Activated CD8-positive, alpha-beta memory T cell treated with anti-CD3 and anti-CD28 coated beads, Interleukin-2, amount 10 ng/mL, durations not matched to agents 7 days and 5 days (primary cell): Measurements from ENCODE around the gene NETO2. TPM values are rescaled to one million over a fixed set of nuclear protein-coding genes. Genes with fewer than 3 reads are reported as not detected.
"Not testable (repeated sequence)": the region's sequence is repeated elsewhere in the genome, so short reads cannot be mapped to it uniquely, and the experiment has no call there.

Source experiments
- ATAC-seq: fragments of 150-1000 bp; cut with Tn5 transposase; one replicate; pipeline ENCODE4 v1.10.0; 2021; ENCODE audit warnings: moderate library complexity
- CTCF ChIA-PET: fragments of 350-600 bp; sonication (Branson Sonifier 250); formaldehyde crosslinking; loops from one replicate; lab custom pipeline; 2021; ENCODE audit warnings: antibody characterized with exemption; lab: Charles Lee
- DNase-seq: peaks from one replicate; pipeline ENCODE4 v3.0.0-alpha.2; 2020
- H3K27ac Mint-ChIP-seq: one replicate; pipeline ENCODE4 v1.8.0; 2021; ENCODE audit warnings: mild to moderate bottlenecking, mixed read lengths
- H3K27me3 Mint-ChIP-seq: one replicate; pipeline ENCODE4 v1.8.0; 2021; ENCODE audit warnings: mixed read lengths
- H3K36me3 Mint-ChIP-seq: one replicate; pipeline ENCODE4 v1.8.0; 2021; ENCODE audit warnings: mild to moderate bottlenecking, mixed read lengths
- H3K4me1 Mint-ChIP-seq: one replicate; pipeline ENCODE4 v1.8.0; 2021; ENCODE audit warnings: mixed read lengths
- H3K4me3 Mint-ChIP-seq: one replicate; pipeline ENCODE4 v1.8.0; 2021; ENCODE audit warnings: mild to moderate bottlenecking, moderate library complexity, mixed read lengths
- H3K9me3 Mint-ChIP-seq: one replicate; pipeline ENCODE4 v1.8.0; 2022; ENCODE audit warnings: low read depth, mixed read lengths
- total RNA-seq, 2 experiments: library from RNA; stranded (reverse); gene quantifications; one replicate each; pipeline ENCODE4 v1.2.3, GENCODE V29; 2021

Gene NETO2, protein sequence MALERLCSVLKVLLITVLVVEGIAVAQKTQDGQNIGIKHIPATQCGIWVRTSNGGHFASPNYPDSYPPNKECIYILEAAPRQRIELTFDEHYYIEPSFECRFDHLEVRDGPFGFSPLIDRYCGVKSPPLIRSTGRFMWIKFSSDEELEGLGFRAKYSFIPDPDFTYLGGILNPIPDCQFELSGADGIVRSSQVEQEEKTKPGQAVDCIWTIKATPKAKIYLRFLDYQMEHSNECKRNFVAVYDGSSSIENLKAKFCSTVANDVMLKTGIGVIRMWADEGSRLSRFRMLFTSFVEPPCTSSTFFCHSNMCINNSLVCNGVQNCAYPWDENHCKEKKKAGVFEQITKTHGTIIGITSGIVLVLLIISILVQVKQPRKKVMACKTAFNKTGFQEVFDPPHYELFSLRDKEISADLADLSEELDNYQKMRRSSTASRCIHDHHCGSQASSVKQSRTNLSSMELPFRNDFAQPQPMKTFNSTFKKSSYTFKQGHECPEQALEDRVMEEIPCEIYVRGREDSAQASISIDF
- 10 to 100 TPM in 1 of 2 experiments, 1 to 10 TPM in 1; 8.6 to 19.8 TPM for total RNA-seq

- CTCF ChIA-PET = interaction anchor here (0.8 to 4.9 kb wide), 28 partner anchors 9 to 1479 kb away, joined by 3 to 57 read pairs (median 4); partner anchors contain the start of genes DNAJA2, ITFG1 and PHKB
- no peaks in the 10 kb centered on the region for H3K9me3 Mint-ChIP-seq
- DNase-seq (peak; percentile 70), ATAC-seq (peak; percentile 77)
- no peak within 1 kb of the TSS for H3K27ac Mint-ChIP-seq
- H3K4me1 Mint-ChIP-seq = peaks cover 29% of the 10 kb centered on the region
- H3K27me3 Mint-ChIP-seq = peaks cover 22% of the 10 kb centered on the region
- peak within 1 kb of the TSS; percentile 77 for H3K4me3 Mint-ChIP-seq
- peaks cover 1% of the 10 kb centered on the region for H3K36me3 Mint-ChIP-seq
Measured at GRCh38 chr16:47143677-47144558, at the start of gene NETO2. Gene NETO2, minus strand, starts transcription at chr16:47143945. Its CDS starts 333 bp downstream, at chr16:47143612.

DNA sequence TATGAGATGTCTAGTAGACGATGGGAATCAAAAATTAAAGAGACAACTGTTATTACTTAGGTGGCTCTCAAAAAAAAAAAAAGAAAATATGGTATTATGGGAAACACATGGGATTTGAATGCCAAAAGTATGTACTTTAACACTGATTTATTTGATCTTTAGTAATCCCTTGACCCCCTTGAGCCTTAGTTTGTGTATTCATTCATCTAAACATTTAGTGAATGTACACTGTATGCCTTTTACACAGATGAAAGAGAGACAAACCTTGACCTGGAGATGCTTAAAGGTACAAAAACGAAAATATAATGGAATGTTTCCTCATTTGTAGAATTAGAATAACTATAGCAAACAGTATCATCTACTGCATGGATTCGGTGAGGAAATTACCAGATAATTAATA lies 38.6 kb upstream of the NETO2 start:
- Mint-ChIP-seq H3K4me1 (no peaks in the 10 kb centered on the region), H3K9me3 (no peaks in the 10 kb centered on the region), H3K4me3 (no peak overlapping the region), H3K36me3 (peaks cover 9% of the 10 kb centered on the region), H3K27ac (no peak overlapping the region), H3K27me3 (no peaks in the 10 kb centered on the region)
- CTCF ChIA-PET = no interaction called here
- DNase-seq (no peak), ATAC-seq (no peak)

DNA sequence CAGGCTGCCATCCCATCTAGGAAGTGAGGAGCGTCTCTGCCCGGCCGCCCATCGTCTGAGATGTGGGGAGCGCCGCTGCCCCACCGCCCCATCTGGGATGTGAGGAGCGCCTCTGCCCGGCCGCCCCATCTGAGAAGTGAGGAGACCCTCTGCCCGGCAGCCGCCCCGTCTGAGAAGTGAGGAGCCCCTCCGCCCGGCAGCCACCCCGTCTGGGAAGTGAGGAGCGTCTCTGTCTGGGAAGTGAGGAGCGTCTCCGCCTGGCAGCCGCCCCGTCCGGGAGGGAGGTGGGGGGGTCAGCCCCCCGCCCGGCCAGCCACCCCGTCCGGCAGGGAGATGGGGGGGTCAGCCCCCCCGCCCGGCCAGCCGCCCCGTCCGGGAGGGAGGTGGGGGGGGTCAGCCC lies 37.3 kb upstream of the NETO2 start:
- H3K4me3 Mint-ChIP-seq, H3K27ac Mint-ChIP-seq, H3K4me1 Mint-ChIP-seq, DNase-seq, H3K27me3 Mint-ChIP-seq, H3K36me3 Mint-ChIP-seq, ATAC-seq, H3K9me3 Mint-ChIP-seq, CTCF ChIA-PET: not testable (repeated sequence)

GRCh38 chr16:47180073-47180472 lies 36.3 kb upstream of the NETO2 start:
- Mint-ChIP-seq H3K4me1 (no peaks in the 10 kb centered on the region), H3K4me3 (no peak overlapping the region), H3K9me3 (no peaks in the 10 kb centered on the region), H3K27me3 (no peaks in the 10 kb centered on the region), H3K27ac (no peak overlapping the region), H3K36me3 (peaks cover 9% of the 10 kb centered on the region)
- DNase-seq (no peak), ATAC-seq (no peak)
- CTCF ChIA-PET = no interaction called here

GRCh38 chr16:47175152-47175551 lies 31.4 kb upstream of the NETO2 start:
- Mint-ChIP-seq H3K4me1 (no peaks in the 10 kb centered on the region), H3K9me3 (no peaks in the 10 kb centered on the region), H3K27ac (no peak overlapping the region), H3K4me3 (no peak overlapping the region), H3K27me3 (no peaks in the 10 kb centered on the region), H3K36me3 (peaks cover 6% of the 10 kb centered on the region)
- CTCF ChIA-PET = no interaction called here
- DNase-seq (no peak), ATAC-seq (no peak)

DNA sequence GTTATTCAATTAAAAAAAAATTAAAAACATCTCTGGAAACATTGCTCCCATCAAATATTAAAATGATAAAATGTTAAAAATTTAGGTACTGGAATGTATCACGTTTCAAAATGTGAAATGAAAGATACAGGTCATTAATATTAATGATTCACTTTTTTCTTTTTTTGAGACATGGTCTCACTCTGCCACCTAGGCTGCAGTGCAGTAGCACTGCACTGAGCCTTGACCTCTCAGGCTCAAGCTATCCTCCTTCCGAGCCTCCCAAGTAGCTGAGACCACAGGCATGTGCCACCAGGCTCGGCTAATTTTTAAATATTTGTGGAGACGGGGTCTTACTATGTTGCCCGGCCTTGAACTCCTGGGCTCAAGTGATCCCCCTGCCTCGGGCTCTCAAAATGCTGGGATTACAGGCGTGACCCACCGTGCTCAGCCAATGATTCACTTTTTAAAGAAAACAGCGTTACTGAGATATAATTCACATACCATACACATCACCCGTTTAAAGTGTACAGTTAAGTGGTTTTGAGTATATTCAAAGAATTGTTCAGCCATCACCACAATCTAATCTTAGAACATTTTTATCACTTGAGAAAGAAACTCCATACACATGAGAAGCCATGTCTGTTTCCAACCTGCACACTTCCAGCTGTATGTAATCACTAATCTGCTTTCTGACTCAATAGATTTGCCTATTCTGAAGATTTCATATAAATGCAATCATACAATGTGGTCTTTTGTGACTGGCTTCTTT lies 19.1 kb upstream of the NETO2 start:
- CTCF ChIA-PET = interaction anchor here (1.2 to 3.3 kb wide), 2 partner anchors 19 to 21 kb away, joined by 4 to 12 read pairs; partner anchors contain the start of gene NETO2
- Mint-ChIP-seq H3K4me3 (no peak overlapping the region), H3K27ac (no peak overlapping the region), H3K36me3 (no peaks in the 10 kb centered on the region), H3K4me1 (no peaks in the 10 kb centered on the region), H3K27me3 (no peaks in the 10 kb centered on the region), H3K9me3 (no peaks in the 10 kb centered on the region)
- DNase-seq (no peak), ATAC-seq (no peak)

GRCh38 chr16:47161464-47161863 lies 17.7 kb upstream of the NETO2 start:
- DNase-seq (no peak), ATAC-seq (no peak)
- Mint-ChIP-seq H3K9me3 (no peaks in the 10 kb centered on the region), H3K27me3 (no peaks in the 10 kb centered on the region), H3K36me3 (peaks cover 7% of the 10 kb centered on the region), H3K4me3 (no peak overlapping the region), H3K4me1 (no peaks in the 10 kb centered on the region), H3K27ac (no peak overlapping the region)
- CTCF ChIA-PET = interaction anchor here (1.2 to 3.3 kb wide), 2 partner anchors 18 to 20 kb away, joined by 4 to 12 read pairs; partner anchors contain the start of gene NETO2

DNA sequence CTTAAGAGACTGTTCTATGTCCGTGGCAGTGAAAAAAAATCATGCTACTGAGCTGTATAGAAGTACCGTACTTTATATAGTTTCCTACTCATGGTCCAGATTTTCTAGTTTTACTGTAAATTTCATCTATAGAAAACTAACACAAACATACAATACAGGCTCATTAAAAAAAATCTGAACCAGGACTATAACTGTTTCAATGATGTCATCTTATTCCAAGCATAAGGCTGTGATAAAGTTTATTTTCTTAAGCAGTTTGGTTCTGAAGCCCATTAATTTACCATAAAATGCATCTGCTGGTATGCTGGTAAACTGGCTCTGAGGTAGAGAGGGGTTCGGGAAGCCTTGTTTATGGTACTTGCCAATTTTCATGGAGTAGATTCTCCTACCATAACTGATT lies 16.7 kb upstream of the NETO2 start:
- CTCF ChIA-PET = interaction anchor here (1.6 to 3.3 kb wide), 2 partner anchors 16 to 18 kb away, joined by 3 to 12 read pairs; no protein-coding TSS in a partner anchor
- Mint-ChIP-seq H3K9me3 (no peaks in the 10 kb centered on the region), H3K36me3 (peaks cover 8% of the 10 kb centered on the region), H3K27ac (no peak overlapping the region), H3K4me1 (no peaks in the 10 kb centered on the region), H3K4me3 (no peak overlapping the region), H3K27me3 (no peaks in the 10 kb centered on the region)
- ATAC-seq = no peak
- no peak for DNase-seq

- Mint-ChIP-seq H3K36me3 (peaks cover 8% of the 10 kb centered on the region), H3K4me3 (no peak overlapping the region), H3K4me1 (no peaks in the 10 kb centered on the region), H3K9me3 (no peaks in the 10 kb centered on the region), H3K27me3 (no peaks in the 10 kb centered on the region), H3K27ac (no peak overlapping the region)
- ATAC-seq (no peak), DNase-seq (no peak)
- CTCF ChIA-PET = interaction anchor here (1.6 kb wide), 1 partner anchor 14 kb away, joined by 3 read pairs; no protein-coding TSS in a partner anchor
Measured at GRCh38 chr16:47158992-47159391, 15.2 kb upstream of the NETO2 start.

DNA sequence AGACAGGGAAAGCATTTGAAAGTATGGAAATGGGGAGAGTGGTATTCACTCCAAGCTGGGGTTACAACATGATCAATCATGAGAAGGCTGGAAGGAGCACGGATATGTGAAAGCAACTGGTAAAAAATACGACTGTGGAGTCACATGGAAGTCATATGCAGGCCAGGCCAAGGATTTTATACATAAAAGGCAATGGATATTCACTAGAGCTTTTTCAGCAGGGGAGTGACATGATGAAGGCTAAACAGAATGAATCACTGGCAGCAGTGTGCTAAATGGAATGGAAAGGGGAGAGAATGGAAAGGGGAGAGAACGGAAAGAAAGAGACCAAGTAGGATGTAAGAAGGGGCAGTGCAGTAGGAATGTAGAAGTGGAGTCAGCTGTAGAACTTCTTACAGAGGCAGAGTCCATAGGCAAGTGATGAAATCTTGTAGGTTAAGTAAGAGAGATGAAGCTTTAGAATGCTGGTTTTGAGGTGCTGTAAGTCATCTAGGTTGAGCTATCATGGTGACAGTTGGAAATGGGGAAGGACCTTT lies 13.0 kb upstream of the NETO2 start:
- ATAC-seq (no peak), DNase-seq (no peak)
- no peaks in the 10 kb centered on the region for H3K4me1 Mint-ChIP-seq
- H3K4me3 Mint-ChIP-seq = no peak overlapping the region
- H3K9me3 Mint-ChIP-seq = peaks cover 3% of the 10 kb centered on the region
- H3K27me3 Mint-ChIP-seq = no peaks in the 10 kb centered on the region
- H3K27ac Mint-ChIP-seq = no peak overlapping the region
- CTCF ChIA-PET = interaction anchor here (1.6 kb wide), 1 partner anchor 119 kb away, joined by 4 read pairs; no protein-coding TSS in a partner anchor
- H3K36me3 Mint-ChIP-seq = peaks cover 24% of the 10 kb centered on the region

GRCh38 chr16:47152501-47152900 lies 8.8 kb upstream of the NETO2 start:
- ATAC-seq, H3K4me3 Mint-ChIP-seq, H3K9me3 Mint-ChIP-seq, H3K27me3 Mint-ChIP-seq, H3K27ac Mint-ChIP-seq, DNase-seq, H3K4me1 Mint-ChIP-seq: not testable (repeated sequence)
- H3K36me3 Mint-ChIP-seq = peaks cover 33% of the 10 kb centered on the region
- CTCF ChIA-PET = interaction anchor here (1.0 kb wide), 1 partner anchor 9 kb away, joined by 5 read pairs; the partner anchor contains the start of gene NETO2

GRCh38 chr16:47150067-47150466 lies 6.3 kb upstream of the NETO2 start:
- DNase-seq = peak; percentile 46
- H3K9me3 Mint-ChIP-seq = peaks cover 3% of the 10 kb centered on the region

More at GRCh38 chr16:47150067-47150466, 6.3 kb upstream of the NETO2 start:
- H3K27ac Mint-ChIP-seq = no peak overlapping the region
- peaks cover 8% of the 10 kb centered on the region for H3K4me1 Mint-ChIP-seq
- no peak for ATAC-seq
- H3K36me3 Mint-ChIP-seq = peaks cover 25% of the 10 kb centered on the region
- H3K4me3 Mint-ChIP-seq = no peak overlapping the region
- CTCF ChIA-PET = interaction anchor here (0.8 to 2.1 kb wide), 2 partner anchors 8 to 112 kb away, joined by 3 to 7 read pairs; no protein-coding TSS in a partner anchor
- H3K27me3 Mint-ChIP-seq = peaks cover 8% of the 10 kb centered on the region
